Kidney epithelial cell (primary cell): Measurements from ENCODE around the gene GRIA3. TPM values are rescaled to one million over a fixed set of nuclear protein-coding genes. Genes with fewer than 3 reads are reported as not detected.

Experiments
- DNase-seq: peaks from one replicate; pipeline ENCODE4 v3.0.0-alpha.2; 2010; ENCODE audit warnings: low read depth
- H3K27me3 ChIP-seq: 2 replicates; pipeline ENCODE4 v1.6.0; 2011; ENCODE audit warnings: low read length; ENCODE audit not compliant: control insufficient read depth, insufficient read depth
- H3K36me3 ChIP-seq: 2 replicates; pipeline ENCODE4 v1.5.1; 2011; ENCODE audit warnings: low read length; ENCODE audit not compliant: control insufficient read depth, insufficient read depth
- H3K4me3 ChIP-seq: 2 replicates; pipeline ENCODE4 v1.5.1; 2011; ENCODE audit warnings: low read depth, mild to moderate bottlenecking, control low read depth, low read length
- CTCF ChIP-seq: IDR thresholded peaks from 2 replicates; pipeline ENCODE4 v1.5.1; 2011; ENCODE audit warnings: mild to moderate bottlenecking, moderate library complexity, low read length, control low read depth, inconsistent platforms; ENCODE audit not compliant: insufficient read depth, poor library complexity, severe bottlenecking
- total RNA-seq: library from RNA; depleted of rRNA; stranded (reverse); fragments of >200 nt; gene quantifications from 2 replicates; pipeline ENCODE4 v1.2.3, GENCODE V29; 2015

The GRIA3 gene
- total RNA-seq, 1 donor from 2014 or later, result 1.4 TPM

DNA sequence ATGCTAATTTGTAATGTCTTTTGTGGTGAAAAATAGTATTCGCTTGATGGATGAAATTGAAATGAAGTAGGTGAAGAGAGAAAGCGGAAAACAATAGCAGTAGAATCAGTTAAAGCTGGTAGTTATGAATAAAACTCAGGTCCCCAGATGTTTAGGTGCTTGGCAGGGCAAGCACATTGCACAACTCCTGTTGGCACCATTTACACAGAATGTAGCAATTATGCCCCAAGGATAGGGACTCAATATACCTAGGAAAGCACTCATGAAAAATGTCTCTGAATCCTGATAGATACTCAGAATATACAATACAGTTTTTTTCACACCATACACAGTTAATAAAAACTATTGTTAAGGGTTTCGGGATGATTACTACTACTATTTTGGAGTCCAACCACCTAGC, 26.5 kb upstream of the GRIA3 start:
- Histone ChIP-seq H3K36me3 (no peaks in the 10 kb centered on the region), H3K4me3 (no peak overlapping the region), H3K27me3 (no peaks in the 10 kb centered on the region)
- no peak for TF ChIP-seq CTCF
- DNase-seq, result no peak

DNA sequence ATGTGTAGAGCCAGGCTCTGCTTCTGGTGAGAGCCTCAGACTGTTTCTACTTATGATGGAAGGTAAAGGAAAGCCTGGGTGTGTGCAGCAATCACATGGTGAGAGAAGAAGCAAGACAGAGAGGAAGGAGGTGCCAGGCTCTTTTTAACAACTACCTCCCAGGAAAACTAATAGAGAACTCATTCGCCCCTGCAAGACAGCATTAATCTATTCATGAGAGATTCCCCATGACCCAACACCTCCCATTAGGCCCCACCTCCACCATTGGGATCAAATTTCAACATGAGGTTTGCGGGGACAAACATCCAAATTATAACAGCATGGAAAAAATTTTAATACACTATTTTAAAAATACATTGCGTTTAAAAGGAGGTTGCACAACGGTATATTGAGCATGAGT, 24.7 kb upstream of the GRIA3 start:
- no peak overlapping the region for H3K4me3 ChIP-seq
- no peak for DNase-seq
- TF ChIP-seq CTCF, result no peak
- H3K36me3 ChIP-seq, result no peaks in the 10 kb centered on the region
- H3K27me3 ChIP-seq, result no peaks in the 10 kb centered on the region

- no peak overlapping the region for H3K4me3 ChIP-seq
- no peak for TF ChIP-seq CTCF
- no peaks in the 10 kb centered on the region for H3K36me3 ChIP-seq
- DNase-seq, result no peak
- no peaks in the 10 kb centered on the region for H3K27me3 ChIP-seq
These were observed 16.5 kb upstream of the GRIA3 start for GRCh38 chrX:123167621-123168020.

DNA sequence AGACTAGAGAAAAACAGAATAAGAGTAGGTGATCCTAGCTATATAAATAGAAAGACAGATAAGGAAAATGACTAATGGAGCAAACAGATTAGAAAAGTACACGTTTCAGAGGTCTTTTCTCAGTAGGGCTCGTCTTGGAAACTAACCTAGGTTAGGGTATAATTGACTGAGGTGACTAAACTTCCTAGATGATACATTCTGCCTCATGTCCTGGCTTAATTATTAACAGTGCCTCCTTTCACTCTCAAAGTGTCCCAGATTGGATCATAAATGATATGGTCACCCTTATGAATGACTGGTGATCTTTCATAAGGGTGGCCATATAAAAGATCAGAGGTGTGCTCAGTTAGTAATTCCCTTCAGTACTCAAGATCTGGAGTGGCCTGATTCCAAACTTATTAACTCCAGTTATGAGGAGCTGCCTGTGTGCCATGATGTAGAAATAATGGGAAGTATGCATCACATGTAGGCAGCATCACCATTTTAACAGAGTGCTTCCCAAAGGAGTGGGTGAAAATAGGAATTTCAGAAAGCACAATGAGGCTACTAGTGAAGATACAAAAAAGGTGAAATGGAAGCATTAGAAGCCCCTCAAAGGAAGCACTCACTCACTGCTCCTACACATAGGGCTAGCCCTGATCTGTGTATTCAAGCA, 14.7 kb upstream of the GRIA3 start:
- no peak for TF ChIP-seq CTCF
- no peaks in the 10 kb centered on the region for H3K27me3 ChIP-seq
- peak; percentile 38 for DNase-seq

GRCh38 chrX:123170546-123170945, 13.5 kb upstream of the GRIA3 start:
- H3K36me3 ChIP-seq, result no peaks in the 10 kb centered on the region
- no peak for DNase-seq
- H3K4me3 ChIP-seq, result no peak overlapping the region
- no peaks in the 10 kb centered on the region for H3K27me3 ChIP-seq
- no peak for TF ChIP-seq CTCF

More for the DNA sequence above, 14.7 kb upstream of the GRIA3 start:
- Histone ChIP-seq H3K36me3 (no peaks in the 10 kb centered on the region), H3K4me3 (no peak overlapping the region)

GRCh38 chrX:123171781-123172180, 12.3 kb upstream of the GRIA3 start:
- H3K36me3 ChIP-seq, result no peaks in the 10 kb centered on the region
- H3K4me3 ChIP-seq, result no peak overlapping the region
- DNase-seq, result no peak
- H3K27me3 ChIP-seq, result no peaks in the 10 kb centered on the region
- no peak for TF ChIP-seq CTCF
